GM19328 (cell line): ENCODE measurements around the gene SYNJ2BP.

ENCODE experiments used
- ATAC-seq: cut with Tn5 transposase; IDR thresholded peaks from one replicate; pipeline ENCODE4 v1.9.1; 2021; ENCODE audit warnings: mild to moderate bottlenecking, moderate library complexity; ENCODE audit not compliant: unreplicated experiment

SYNJ2BP gene

GRCh38 chr14:70392676-70393075, 24.2 kb downstream of the SYNJ2BP start:
- no peak for ATAC-seq

- no peak for ATAC-seq
These were observed 25.1 kb downstream of the SYNJ2BP start for GRCh38 chr14:70391493-70392391.

- no peak for ATAC-seq
These were observed 34.4 kb downstream of the SYNJ2BP start for GRCh38 chr14:70382536-70382935.

GRCh38 chr14:70380824-70381223, 36.1 kb downstream of the SYNJ2BP start:
- no peak for ATAC-seq

GRCh38 chr14:70378696-70379095, 38.2 kb downstream of the SYNJ2BP start:
- no peak for ATAC-seq
